Left cardiac atrium (tissue), 4 donors: ENCODE results near the gene MPL. TPM values are rescaled to one million over a fixed set of nuclear protein-coding genes. Genes with fewer than 3 reads are reported as not detected.

Experiments
- ATAC-seq, 2 donors: fragments of 200-7000 bp; cut with Tn5 transposase; one replicate each; pipeline ENCODE4 v1.9.1; 2020; ENCODE audit warnings: mild to moderate bottlenecking in 2 of 2, moderate library complexity in 2 of 2
- DNase-seq: peaks from one replicate; pipeline ENCODE4 v3.0.0-alpha.2; 2020
- intact Hi-C, 2 donors: fragments of 100-400 bp; cut with DNase I; formaldehyde crosslinking; loops; one replicate each; pipeline versions ENCODE4 v1.14.1 to v1.15.1; 2022 to 2023
- total RNA-seq, 2 donors: library from RNA; stranded (reverse); fragmentation: NEBNext Ultra II Directional; extraction: Animal tissue kit (Norgen Biotek cat#: 25700); gene quantifications; one replicate each; pipeline ENCODE4 v1.2.1, GENCODE V29; 2021
- donor health status: DM: no; HTN: yes; CAD: no.
- donor health status: DM: no; HTN: yes; CAD: no; lungs with severe emphysema.
- donor health status: DM: yes; HTN: yes; CAD: no.
- donor health status: Dilated cardiomyopathy.

MPL gene
- total RNA-seq, 2 donors from 2014 or later: 0.44 to 0.65 TPM

- intact Hi-C loops: no loop called here
- ATAC-seq (no peak), DNase-seq (no peak)
Measured at GRCh38 chr1:43318831-43319230, 18.8 kb upstream of the MPL start.

GRCh38 chr1:43319288-43319687 lies 18.3 kb upstream of the MPL start:
- no peak for ATAC-seq
- no peak for DNase-seq
- intact Hi-C loops: no loop called here

GRCh38 chr1:43319766-43320165 lies 17.9 kb upstream of the MPL start:
- intact Hi-C loops: no loop called here
- ATAC-seq: no peak
- DNase-seq: peak; percentile 16

DNA sequence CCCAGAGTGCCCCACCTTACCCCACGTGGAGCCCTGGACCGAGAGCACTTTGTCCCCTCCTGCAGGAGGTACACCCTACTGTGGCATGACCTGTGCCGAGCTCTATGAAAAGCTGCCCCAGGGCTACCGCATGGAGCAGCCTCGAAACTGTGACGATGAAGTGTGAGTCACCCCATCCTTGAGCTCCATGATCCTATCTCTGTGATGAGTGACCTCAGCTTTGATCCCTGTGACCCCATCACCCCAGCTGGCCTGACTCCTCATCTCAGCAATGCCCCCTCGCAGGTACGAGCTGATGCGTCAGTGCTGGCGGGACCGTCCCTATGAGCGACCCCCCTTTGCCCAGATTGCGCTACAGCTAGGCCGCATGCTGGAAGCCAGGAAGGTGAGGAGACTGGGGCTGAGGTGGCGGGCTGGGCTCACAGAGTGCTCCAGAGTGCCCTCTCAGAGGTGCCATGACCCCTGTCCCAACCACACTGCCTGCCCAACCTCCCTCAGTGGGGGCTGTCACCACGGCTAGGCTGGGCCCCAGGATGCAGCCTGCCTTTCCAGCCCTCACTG lies 16.2 kb upstream of the MPL start:
- DNase-seq (no peak), ATAC-seq (no peak)
- intact Hi-C loops: no loop called here

GRCh38 chr1:43322506-43322905 lies 15.1 kb upstream of the MPL start:
- DNase-seq (no peak), ATAC-seq (no peak)
- intact Hi-C loops: no loop called here

DNA sequence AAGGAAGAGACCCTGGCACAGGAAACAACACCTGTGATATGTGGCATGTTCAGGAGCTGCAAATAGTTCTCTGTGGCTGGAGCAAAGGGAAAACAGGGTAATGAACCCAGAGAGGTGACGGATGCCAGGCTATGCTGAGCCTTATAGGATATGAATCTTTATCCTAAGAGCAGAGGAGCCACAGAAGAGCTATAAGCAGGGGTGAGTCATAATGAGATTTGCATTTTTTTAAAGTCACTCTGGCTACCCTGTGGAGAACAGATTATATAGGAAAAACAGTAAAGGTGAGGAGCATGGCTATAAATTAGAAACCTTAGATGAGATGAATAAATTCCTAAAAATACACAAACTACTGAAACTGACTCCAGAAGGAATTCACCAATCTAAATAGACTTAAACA lies 12.8 kb upstream of the MPL start:
- intact Hi-C loops: no loop called here
- ATAC-seq: no peak

GRCh38 chr1:43325381-43325780 lies 12.2 kb upstream of the MPL start:
- no peak for DNase-seq

More for the DNA sequence above, 12.8 kb upstream of the MPL start:
- no peak for DNase-seq

DNA sequence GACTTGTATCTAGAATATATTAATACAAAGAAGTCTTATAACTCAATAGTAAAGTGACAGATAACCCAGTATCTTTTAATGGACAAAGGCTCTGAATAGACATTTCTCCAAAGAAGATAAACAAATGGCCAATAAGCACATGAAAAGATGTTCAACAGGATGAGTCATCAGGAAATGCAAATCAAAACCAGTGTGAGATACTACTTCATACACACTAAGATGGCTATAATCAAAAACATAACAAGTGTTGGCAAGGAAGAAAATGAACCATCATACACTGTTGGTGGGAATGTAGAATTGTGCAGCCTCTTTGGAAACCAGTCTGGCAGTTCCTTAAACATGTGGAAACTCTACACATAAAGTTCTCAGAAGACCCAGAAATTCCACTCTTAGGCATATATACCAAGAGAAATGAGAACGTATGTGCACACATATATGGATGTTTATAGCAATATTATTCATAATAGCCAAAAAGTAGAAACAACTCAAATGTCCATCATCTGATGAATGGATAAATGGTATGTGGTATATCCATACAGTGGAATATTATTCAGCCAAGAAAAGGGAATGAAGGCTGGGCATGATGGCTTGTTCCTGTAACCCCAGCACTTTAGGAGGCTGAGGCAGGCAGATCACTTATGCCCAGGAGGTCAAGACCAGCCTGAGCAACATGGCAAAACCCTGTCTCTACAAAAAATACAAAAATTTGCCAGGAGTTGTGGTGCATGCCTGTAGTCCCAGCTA lies 9.9 kb upstream of the MPL start:
- intact Hi-C loops: no loop called here
- DNase-seq: no peak
- no peak for ATAC-seq

More at GRCh38 chr1:43325381-43325780, 12.2 kb upstream of the MPL start:
- no peak for ATAC-seq
- intact Hi-C loops: no loop called here

DNA sequence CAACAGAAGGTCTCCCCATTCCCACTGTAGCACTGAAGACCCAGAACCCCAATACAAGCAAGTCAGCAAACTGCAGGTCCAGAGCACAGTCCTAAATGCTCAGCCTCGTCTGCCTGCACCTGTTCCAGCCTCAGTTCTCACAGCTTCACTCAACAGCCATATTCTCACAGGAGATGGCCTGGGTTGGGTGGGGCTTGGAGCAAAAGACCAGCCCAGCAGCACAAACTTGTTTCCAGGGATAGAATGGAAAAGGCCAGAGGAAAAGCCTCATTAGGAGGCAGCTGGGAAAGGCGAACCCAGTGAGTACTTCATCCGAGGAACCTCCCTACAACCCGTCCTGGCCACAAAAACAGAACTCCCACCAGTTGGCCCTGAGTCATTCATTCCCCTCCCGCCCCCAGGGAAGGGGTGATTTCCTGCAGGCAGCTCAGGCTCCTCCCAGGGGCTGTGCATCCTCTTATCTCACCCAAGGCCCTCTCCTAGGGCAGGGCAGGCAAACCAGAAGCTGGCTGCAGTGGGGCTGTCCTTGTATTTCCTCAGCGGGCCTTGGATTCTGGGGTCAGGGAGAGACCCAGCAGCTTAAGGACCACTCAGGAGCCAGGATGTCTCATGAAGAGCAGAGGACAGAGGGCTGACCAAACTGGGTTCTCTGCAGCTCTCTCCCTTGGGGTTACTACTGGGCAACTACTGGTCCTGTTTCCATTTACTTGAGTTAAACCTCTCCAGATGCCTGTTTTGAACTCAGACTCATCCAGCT lies 7.4 kb upstream of the MPL start:
- DNase-seq: peak; percentile 88
- intact Hi-C loops: no loop called here
- ATAC-seq: peak; percentile 89 to 96

DNA sequence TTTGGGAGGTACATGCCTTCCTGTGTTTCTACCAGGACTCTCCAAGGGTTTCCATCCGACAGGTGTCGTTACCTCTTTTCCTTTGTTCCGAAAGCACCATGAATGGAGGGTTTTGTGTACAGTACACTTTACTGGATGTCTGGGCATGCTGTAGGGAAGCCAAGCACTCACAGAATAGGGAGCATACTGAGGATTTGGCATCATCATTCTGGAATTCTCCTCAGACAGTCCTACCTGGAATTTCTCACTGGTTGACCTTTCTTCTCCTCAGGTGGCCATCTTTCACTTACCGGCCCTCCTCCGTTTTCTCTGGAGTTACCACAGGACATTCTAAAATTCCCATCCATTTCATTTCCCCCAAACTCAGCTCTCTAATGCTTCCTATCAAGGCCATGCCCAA lies 5.9 kb upstream of the MPL start:
- ATAC-seq: no peak
- intact Hi-C loops: no loop called here

GRCh38 chr1:43334453-43335205 lies 3.0 kb upstream of the MPL start:
- DNase-seq (no peak), ATAC-seq (peak in 1 of 2 donors; percentile 15)
- intact Hi-C loops: no loop called here

More for the DNA sequence above, 5.9 kb upstream of the MPL start:
- DNase-seq: no peak

GRCh38 chr1:43338001-43338400 lies 383 bp downstream of the MPL start:
- no peak for DNase-seq
- no peak for ATAC-seq
- intact Hi-C loops: no loop called here

- DNase-seq (no peak), ATAC-seq (no peak)
- intact Hi-C loops: no loop called here
Measured at GRCh38 chr1:43339584-43340232, 2.1 kb downstream of the MPL start.

- intact Hi-C loops: no loop called here
- ATAC-seq (no peak), DNase-seq (no peak)
Measured at GRCh38 chr1:43340559-43340958, 2.9 kb downstream of the MPL start.

- ATAC-seq (peak; percentile 13 to 33), DNase-seq (peak; percentile 40)
- intact Hi-C loops: no loop called here
Measured at GRCh38 chr1:43344267-43344850, 6.7 kb downstream of the MPL start.

DNA sequence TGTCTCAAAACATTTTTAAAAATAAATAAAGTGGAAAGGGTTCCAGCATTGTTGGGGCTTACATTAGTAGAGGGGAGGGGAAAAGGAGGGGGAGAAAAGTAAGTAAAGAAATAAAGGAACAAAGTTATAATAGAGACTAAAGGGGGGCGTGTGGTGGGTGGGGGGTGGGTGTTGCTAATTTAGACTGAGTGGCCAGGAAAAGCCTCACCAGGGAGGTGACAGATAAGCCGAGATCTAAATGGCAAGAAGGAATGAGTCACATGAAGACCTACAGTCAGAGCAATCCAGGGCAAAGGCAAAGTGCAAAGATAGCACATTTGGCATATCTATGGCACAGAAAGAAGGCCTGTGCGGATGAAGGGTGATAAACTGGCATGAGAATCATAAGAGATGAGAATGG lies 7.5 kb downstream of the MPL start:
- intact Hi-C loops: no loop called here

GRCh38 chr1:43346636-43347035 lies 9.0 kb downstream of the MPL start:
- intact Hi-C loops: no loop called here
- DNase-seq: no peak
- no peak for ATAC-seq

More for the DNA sequence above, 7.5 kb downstream of the MPL start:
- ATAC-seq (peak; percentile 14 to 23), DNase-seq (no peak)

- ATAC-seq (peak; percentile 10 to 25), DNase-seq (no peak)
- intact Hi-C loops: no loop called here
Measured at GRCh38 chr1:43348343-43348808, 10.8 kb downstream of the MPL start.
